Stimulated activated naive CD8-positive, alpha-beta T cell treated with anti-CD3 and anti-CD28 coated beads, Interleukin-15, Interleukin-2, amounts not matched to agents 100 ng/mL and 50 ng/mL, for 24 hours (primary cell): Measurements from ENCODE around the gene GALNT10.

Source experiments
- H3K27ac Mint-ChIP-seq: one replicate; pipeline ENCODE4 v1.8.0; 2021; ENCODE audit warnings: mild to moderate bottlenecking, mixed read lengths
- H3K27me3 Mint-ChIP-seq: one replicate; pipeline ENCODE4 v1.8.0; 2021; ENCODE audit warnings: mixed read lengths
- H3K36me3 Mint-ChIP-seq: one replicate; pipeline ENCODE4 v1.8.0; 2021; ENCODE audit warnings: low read depth, mixed read lengths
- H3K4me1 Mint-ChIP-seq: one replicate; pipeline ENCODE4 v1.8.0; 2021; ENCODE audit warnings: low read depth, mixed read lengths
- H3K4me3 Mint-ChIP-seq: one replicate; pipeline ENCODE4 v1.8.0; 2021; ENCODE audit warnings: mild to moderate bottlenecking, mixed read lengths
- H3K9me3 Mint-ChIP-seq: one replicate; pipeline ENCODE4 v1.8.0; 2021; ENCODE audit warnings: mixed read lengths

Gene GALNT10

GRCh38 chr5:154206311-154206710 is 15.8 kb downstream of the GALNT10 start:
- peaks cover 50% of the 10 kb centered on the region for H3K4me1 Mint-ChIP-seq
- no peak overlapping the region for H3K27ac Mint-ChIP-seq
- H3K9me3 Mint-ChIP-seq, result no peaks in the 10 kb centered on the region
- no peaks in the 10 kb centered on the region for H3K27me3 Mint-ChIP-seq
- H3K36me3 Mint-ChIP-seq, result peaks cover 24% of the 10 kb centered on the region
- no peak overlapping the region for H3K4me3 Mint-ChIP-seq

DNA sequence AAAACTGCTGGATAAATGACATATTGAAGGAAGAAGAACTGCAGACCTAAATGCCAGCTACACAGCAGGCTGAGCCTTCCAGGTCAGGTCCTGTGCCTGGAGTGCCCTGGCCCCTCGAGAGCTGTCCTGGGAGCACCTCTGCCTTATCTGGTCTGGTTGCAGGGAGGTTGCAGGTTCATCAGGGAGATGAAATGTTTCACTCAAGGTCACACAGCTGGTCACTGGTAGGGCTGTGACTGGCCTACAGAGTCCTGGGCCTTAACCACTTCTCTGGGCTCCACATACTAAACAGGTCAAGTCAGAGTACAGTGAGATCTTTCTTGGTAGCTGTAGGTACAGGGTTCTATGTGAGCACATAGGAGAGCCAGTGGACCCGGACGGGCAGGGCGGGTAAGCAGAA is 16.7 kb downstream of the GALNT10 start:
- Mint-ChIP-seq H3K27ac (no peak overlapping the region), H3K27me3 (no peaks in the 10 kb centered on the region), H3K4me3 (no peak overlapping the region)

GRCh38 chr5:154209591-154210081 is 19.1 kb downstream of the GALNT10 start:
- Mint-ChIP-seq H3K4me3 (no peak overlapping the region), H3K9me3 (no peaks in the 10 kb centered on the region), H3K27ac (no peak overlapping the region), H3K27me3 (no peaks in the 10 kb centered on the region), H3K36me3 (peaks cover 28% of the 10 kb centered on the region), H3K4me1 (peaks cover 36% of the 10 kb centered on the region)

More for the DNA sequence above, 16.7 kb downstream of the GALNT10 start:
- Mint-ChIP-seq H3K4me1 (peaks cover 41% of the 10 kb centered on the region), H3K36me3 (peaks cover 32% of the 10 kb centered on the region), H3K9me3 (no peaks in the 10 kb centered on the region)

GRCh38 chr5:154210163-154210562 is 19.6 kb downstream of the GALNT10 start:
- no peak overlapping the region for H3K4me3 Mint-ChIP-seq
- peaks cover 24% of the 10 kb centered on the region for H3K36me3 Mint-ChIP-seq
- no peak overlapping the region for H3K27ac Mint-ChIP-seq
- peaks cover 36% of the 10 kb centered on the region for H3K4me1 Mint-ChIP-seq
- H3K9me3 Mint-ChIP-seq, result no peaks in the 10 kb centered on the region
- no peaks in the 10 kb centered on the region for H3K27me3 Mint-ChIP-seq

DNA sequence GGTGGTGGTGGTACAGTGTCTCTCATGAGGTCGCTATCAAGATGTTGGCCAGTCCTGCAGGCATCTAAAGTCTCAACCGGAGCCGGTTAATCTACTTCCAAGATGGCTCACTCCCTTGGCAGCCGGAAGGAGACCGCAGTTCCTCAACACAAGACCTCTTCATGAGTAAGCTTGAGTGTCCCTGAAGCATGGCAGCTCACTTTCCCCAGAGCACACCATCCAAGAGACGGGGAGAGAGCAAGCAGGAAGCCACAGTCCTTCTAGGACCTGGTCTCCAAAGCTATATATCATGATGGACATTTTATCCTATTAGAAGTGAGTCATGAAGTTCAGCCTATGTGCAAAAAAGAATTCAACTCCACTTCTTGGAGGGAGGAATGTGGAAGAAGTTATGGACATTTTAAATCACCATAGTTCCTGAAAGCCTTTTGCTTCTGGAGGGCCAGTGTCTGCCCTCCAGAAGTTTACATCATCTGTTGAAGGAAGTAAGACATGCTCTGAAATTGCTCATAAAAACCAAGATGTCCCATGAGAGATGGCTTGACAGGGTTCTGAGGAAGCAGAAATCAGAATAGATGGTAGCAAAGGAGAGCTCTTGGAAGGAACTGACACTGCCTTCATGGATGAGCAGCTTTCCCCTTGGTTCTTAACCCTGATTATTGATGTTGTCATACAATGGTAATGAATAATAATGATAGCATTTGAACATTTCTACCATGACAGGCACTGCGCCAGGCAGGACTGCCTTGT is 21.3 kb downstream of the GALNT10 start:
- Mint-ChIP-seq H3K4me1 (peaks cover 35% of the 10 kb centered on the region), H3K27ac (no peak overlapping the region), H3K27me3 (no peaks in the 10 kb centered on the region), H3K9me3 (no peaks in the 10 kb centered on the region), H3K4me3 (no peak overlapping the region), H3K36me3 (peaks cover 28% of the 10 kb centered on the region)

GRCh38 chr5:154213592-154213991 is 23.1 kb downstream of the GALNT10 start:
- Mint-ChIP-seq H3K9me3 (no peaks in the 10 kb centered on the region), H3K4me3 (no peak overlapping the region), H3K36me3 (peaks cover 17% of the 10 kb centered on the region), H3K27ac (peak overlapping the region; percentile 2), H3K4me1 (peaks cover 52% of the 10 kb centered on the region), H3K27me3 (no peaks in the 10 kb centered on the region)

GRCh38 chr5:154214371-154215106 is 24.0 kb downstream of the GALNT10 start:
- Mint-ChIP-seq H3K36me3 (peaks cover 19% of the 10 kb centered on the region), H3K27ac (peak overlapping the region; percentile 84), H3K4me1 (peaks cover 52% of the 10 kb centered on the region), H3K27me3 (no peaks in the 10 kb centered on the region), H3K9me3 (no peaks in the 10 kb centered on the region), H3K4me3 (peak overlapping the region; percentile 24)

DNA sequence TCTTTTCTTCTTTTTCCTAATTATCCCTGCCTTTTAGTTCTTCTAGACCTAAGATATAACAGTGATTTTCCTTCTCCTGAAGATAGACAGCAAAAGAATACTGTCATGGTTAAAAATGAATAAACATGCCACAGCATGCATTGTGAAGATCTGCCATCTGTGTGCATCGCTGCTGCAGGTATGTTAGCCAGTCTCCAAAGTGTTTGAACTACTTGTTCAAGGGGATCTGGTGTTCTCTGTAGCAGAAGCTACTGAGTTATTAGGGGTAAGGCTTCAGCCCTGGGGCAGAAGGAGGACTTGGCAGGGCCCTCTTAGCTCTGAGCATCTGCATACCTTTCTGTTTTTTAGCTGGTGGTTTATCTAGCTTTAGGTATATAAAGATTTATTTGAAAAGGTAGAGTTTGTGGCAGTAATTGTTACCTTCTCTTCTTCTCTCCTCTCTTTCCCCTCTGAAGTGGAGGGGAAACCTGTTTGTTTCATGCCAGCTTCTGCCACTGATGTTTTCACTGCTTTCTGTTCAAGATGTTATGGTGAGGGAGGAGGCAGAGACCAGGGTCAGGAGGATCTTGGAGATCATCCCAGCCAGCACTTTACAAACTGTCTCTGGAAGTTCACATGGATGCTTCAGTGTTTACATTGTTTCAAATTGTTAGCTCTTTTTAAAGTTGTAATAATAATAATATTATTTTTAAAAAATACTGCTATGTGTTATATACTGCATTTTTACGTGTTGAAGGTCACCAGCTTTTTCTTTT is 25.2 kb downstream of the GALNT10 start:
- H3K27me3 Mint-ChIP-seq, result no peaks in the 10 kb centered on the region
- H3K27ac Mint-ChIP-seq, result peak overlapping the region; percentile 52
- no peaks in the 10 kb centered on the region for H3K9me3 Mint-ChIP-seq
- peaks cover 60% of the 10 kb centered on the region for H3K4me1 Mint-ChIP-seq
- H3K36me3 Mint-ChIP-seq, result peaks cover 27% of the 10 kb centered on the region
- peak overlapping the region; percentile 12 for H3K4me3 Mint-ChIP-seq

DNA sequence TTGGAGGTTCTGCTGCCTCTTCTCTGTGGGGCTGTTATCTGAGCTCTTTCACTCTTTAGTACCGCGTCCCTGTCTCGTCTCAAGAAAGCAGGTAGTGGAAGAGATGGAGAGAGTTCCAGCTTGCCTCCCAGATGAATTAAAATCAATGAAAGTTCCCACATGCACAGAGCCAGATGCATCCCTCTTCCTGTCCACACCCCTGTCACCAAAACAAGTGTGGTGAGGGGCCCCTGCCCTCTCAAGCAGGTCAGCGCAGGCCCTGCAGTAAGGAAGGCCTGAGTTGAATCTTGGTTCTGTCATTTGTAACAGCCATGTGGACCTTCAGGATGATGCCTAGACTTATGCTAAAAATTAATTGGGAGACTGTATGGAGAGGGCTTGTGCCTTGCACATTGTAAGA is 26.9 kb downstream of the GALNT10 start:
- Mint-ChIP-seq H3K27me3 (no peaks in the 10 kb centered on the region), H3K36me3 (peaks cover 23% of the 10 kb centered on the region), H3K9me3 (no peaks in the 10 kb centered on the region), H3K4me1 (peaks cover 76% of the 10 kb centered on the region), H3K4me3 (no peak overlapping the region), H3K27ac (no peak overlapping the region)

DNA sequence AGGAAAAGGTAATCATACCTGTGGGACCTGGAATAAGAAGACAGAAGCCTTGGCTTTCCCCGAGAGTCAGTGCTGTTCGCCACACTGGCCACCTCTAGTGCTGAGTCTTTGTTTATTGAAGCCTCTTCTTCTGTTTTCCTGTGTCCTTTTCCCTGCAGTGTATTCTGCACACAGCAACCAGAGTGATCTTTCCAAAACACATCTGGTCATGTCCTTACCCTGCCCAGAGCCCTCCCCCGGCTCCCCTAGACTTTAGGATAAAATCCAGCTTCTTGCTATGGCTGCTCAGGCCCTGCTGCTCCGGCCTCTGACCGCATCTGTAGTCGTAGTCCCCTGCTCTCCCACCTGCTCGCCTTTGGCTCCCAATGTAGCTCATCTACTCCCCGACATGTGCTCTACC is 28.3 kb downstream of the GALNT10 start:
- no peaks in the 10 kb centered on the region for H3K9me3 Mint-ChIP-seq
- H3K27me3 Mint-ChIP-seq, result no peaks in the 10 kb centered on the region
- no peak overlapping the region for H3K4me3 Mint-ChIP-seq
- H3K27ac Mint-ChIP-seq, result peak overlapping the region; percentile 8
- peaks cover 23% of the 10 kb centered on the region for H3K36me3 Mint-ChIP-seq
- peaks cover 77% of the 10 kb centered on the region for H3K4me1 Mint-ChIP-seq

GRCh38 chr5:154220625-154221024 is 30.1 kb downstream of the GALNT10 start:
- H3K36me3 Mint-ChIP-seq, result peaks cover 22% of the 10 kb centered on the region
- no peaks in the 10 kb centered on the region for H3K9me3 Mint-ChIP-seq
- peaks cover 59% of the 10 kb centered on the region for H3K4me1 Mint-ChIP-seq
- H3K27me3 Mint-ChIP-seq, result no peaks in the 10 kb centered on the region
- H3K4me3 Mint-ChIP-seq, result no peak overlapping the region
- H3K27ac Mint-ChIP-seq, result no peak overlapping the region

DNA sequence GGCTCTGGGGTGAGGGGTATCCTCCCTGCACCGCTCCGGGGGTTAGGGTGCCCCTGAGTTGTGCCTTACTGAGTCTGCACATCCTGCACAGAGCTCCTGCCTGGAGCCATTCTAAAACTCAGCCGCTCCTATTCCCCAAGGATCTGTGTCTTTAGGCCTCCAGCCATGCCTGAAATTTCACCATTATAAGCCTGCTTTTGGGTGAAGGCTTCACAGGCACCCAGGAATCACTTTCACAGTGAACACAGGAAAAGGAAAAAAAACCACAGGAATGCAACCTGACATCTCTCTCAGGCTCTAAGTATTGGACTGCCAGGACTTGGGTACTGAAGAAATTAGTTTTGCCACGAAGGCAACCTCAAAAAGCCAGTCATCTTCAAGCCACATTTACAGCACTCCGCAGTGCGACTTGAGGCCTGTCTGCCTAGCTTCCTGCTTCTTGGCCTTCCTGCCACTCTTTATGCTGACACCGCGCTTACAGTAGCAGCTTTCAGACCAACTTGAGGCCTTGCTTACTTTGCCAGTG is 30.9 kb downstream of the GALNT10 start:
- no peaks in the 10 kb centered on the region for H3K27me3 Mint-ChIP-seq
- peaks cover 53% of the 10 kb centered on the region for H3K4me1 Mint-ChIP-seq
- H3K4me3 Mint-ChIP-seq, result peak overlapping the region; percentile 13
- peak overlapping the region; percentile 81 for H3K27ac Mint-ChIP-seq
- H3K36me3 Mint-ChIP-seq, result peaks cover 25% of the 10 kb centered on the region
- peaks cover 3% of the 10 kb centered on the region for H3K9me3 Mint-ChIP-seq

DNA sequence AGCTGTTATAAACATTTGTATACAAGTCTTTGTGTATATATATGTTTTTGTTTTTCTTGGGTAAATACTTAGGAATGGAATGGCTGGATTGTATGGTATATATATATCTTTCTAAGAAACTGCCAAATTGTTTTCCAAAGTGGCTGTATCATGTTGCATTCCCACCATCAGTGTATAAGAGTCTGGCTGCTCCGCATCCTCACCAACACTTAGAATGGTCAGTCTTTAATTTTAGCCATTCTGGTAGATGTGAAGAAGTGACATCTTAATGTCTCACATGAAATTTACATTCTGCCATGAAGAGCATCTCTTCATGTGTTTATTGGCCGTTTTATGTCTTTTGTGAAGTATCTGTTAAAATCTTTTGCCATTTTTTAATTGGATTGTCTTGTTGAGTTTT is 31.9 kb downstream of the GALNT10 start:
- Mint-ChIP-seq H3K27me3 (no peaks in the 10 kb centered on the region), H3K4me3 (no peak overlapping the region), H3K27ac (no peak overlapping the region), H3K9me3 (peaks cover 9% of the 10 kb centered on the region), H3K4me1 (peaks cover 44% of the 10 kb centered on the region), H3K36me3 (peaks cover 34% of the 10 kb centered on the region)

- peaks cover 9% of the 10 kb centered on the region for H3K9me3 Mint-ChIP-seq
Observed at GRCh38 chr5:154223320-154223719, 32.8 kb downstream of the GALNT10 start.

More at GRCh38 chr5:154223320-154223719, 32.8 kb downstream of the GALNT10 start:
- Mint-ChIP-seq H3K27me3 (no peaks in the 10 kb centered on the region), H3K27ac (peak overlapping the region; percentile 55), H3K36me3 (peaks cover 43% of the 10 kb centered on the region), H3K4me1 (peaks cover 41% of the 10 kb centered on the region), H3K4me3 (no peak overlapping the region)
